ENCODE data around the gene ZNF75A.
A peak's percentile ranks its signal among the peaks of the same experiment; 100 is the strongest.
"Not testable (repeated sequence)": the region's sequence is repeated elsewhere in the genome, so short reads cannot be mapped to it uniquely, and the experiment has no call there.

ZNF75A gene

GRCh38 chr16:3266873-3267537 lies 38.3 kb upstream of the ZNF75A start:
- peak; percentile 65 for TF ChIP-seq CTCF (conservative IDR thresholded peaks at IDR 0.05; ENCODE audit: low read depth, low read length)
- no peak for DNase-seq (ENCODE audit: low read depth)
- H3K4me3 ChIP-seq (ENCODE audit: low read length) = no peak overlapping the region

GRCh38 chr16:3268294-3268693 lies 37.0 kb upstream of the ZNF75A start:
- TF ChIP-seq CTCF (conservative IDR thresholded peaks at IDR 0.05; ENCODE audit: low read depth, low read length) = no peak
- no peak overlapping the region for H3K4me3 ChIP-seq (ENCODE audit: low read length)
- DNase-seq (ENCODE audit: low read depth) = no peak

GRCh38 chr16:3270718-3271117 lies 34.6 kb upstream of the ZNF75A start:
- H3K4me3 ChIP-seq (ENCODE audit: low read length); DNase-seq (ENCODE audit: low read depth): not testable (repeated sequence)

GRCh38 chr16:3271281-3271680 lies 34.0 kb upstream of the ZNF75A start:
- DNase-seq (ENCODE audit: low read depth); H3K4me3 ChIP-seq (ENCODE audit: low read length): not testable (repeated sequence)

- no peak for TF ChIP-seq CTCF (conservative IDR thresholded peaks at IDR 0.05; ENCODE audit: low read depth, low read length)
- no peak for DNase-seq (ENCODE audit: low read depth)
- H3K4me3 ChIP-seq (ENCODE audit: low read length) = no peak overlapping the region
Observed at GRCh38 chr16:3274490-3274889, 30.8 kb upstream of the ZNF75A start.

- DNase-seq (ENCODE audit: low read depth) = no peak
- H3K4me3 ChIP-seq (ENCODE audit: low read length) = no peak overlapping the region
- TF ChIP-seq CTCF (conservative IDR thresholded peaks at IDR 0.05; ENCODE audit: low read depth, low read length) = no peak
Observed at GRCh38 chr16:3274947-3275346, 30.4 kb upstream of the ZNF75A start.

GRCh38 chr16:3276679-3277078 lies 28.6 kb upstream of the ZNF75A start:
- no peak overlapping the region for H3K4me3 ChIP-seq (ENCODE audit: low read length)
- DNase-seq (ENCODE audit: low read depth) = no peak
- TF ChIP-seq CTCF (conservative IDR thresholded peaks at IDR 0.05; ENCODE audit: low read depth, low read length) = no peak

GRCh38 chr16:3281222-3281820 lies 24.0 kb upstream of the ZNF75A start:
- no peak overlapping the region for H3K4me3 ChIP-seq (ENCODE audit: low read length)
- DNase-seq (ENCODE audit: low read depth) = no peak
- TF ChIP-seq CTCF (conservative IDR thresholded peaks at IDR 0.05; ENCODE audit: low read depth, low read length) = no peak

All from retinal pigment epithelial cell (primary cell).